Measurements from ENCODE around the gene ACTN1.

ACTN1 gene

DNA sequence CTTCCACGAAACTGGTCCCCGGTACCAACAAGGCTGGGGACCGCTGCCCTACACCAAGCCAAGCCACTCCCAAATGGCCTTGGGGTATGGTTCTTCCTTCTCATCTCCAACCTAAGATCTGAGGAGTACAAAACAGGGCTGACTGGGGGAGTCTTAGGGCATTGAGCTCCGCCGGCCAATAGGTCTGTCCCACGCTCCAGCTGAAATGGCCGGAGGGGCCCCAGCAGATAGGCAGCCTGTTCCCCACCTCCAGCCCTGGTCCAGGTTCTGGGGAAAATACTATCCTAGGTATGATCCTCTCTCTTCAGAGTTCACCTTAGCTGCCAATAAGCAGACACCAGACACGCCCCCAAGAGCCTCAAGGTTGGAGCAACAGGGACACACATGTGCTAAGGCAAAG lies 90.2 kb downstream of the ACTN1 start:
- no peak for DNase-seq (ENCODE audit: low read depth)

DNA sequence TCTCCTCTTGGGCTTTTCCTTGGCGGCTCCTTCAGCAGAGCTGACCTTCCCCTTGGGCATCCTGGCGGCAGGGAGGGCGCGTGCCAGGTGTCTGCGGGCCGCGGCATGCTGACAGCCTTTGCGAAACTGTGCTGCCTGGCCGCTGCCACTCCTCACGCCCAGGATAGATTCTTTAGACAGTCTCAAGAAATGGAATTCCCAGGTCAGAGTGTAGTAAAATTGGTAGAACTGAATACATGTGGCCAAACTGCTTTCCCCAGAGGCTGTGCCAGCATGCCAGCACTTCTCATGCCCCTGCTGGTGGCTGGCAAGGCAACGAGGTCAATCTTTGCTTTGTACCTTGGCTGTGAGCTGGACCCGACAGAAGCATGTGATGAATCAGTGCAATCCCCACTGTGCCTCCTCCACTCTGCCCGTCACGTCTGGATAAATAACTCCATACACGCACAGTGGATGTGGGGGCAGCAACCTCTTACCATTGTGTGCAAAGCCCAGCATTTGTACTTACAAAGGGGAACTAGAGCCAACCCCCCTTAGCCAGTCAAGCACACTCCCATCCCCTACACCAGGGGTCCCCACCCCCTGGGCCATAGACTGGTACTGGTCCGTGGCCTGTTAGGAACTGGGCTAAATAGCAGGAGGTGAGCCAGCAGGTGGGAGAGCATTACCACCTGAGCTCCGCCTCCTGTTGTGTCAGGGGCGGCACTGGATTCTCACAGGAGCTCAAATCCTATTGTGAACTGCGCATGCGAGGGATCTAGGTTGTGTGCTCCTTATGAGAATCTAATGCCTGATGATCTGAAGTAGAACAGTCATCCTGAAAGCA lies 90.9 kb downstream of the ACTN1 start:
- no peak for DNase-seq (ENCODE audit: low read depth)

- no peak for DNase-seq (ENCODE audit: low read depth)
These were observed 93.0 kb downstream of the ACTN1 start for GRCh38 chr14:68886109-68886434.

GRCh38 chr14:68885226-68886108 lies 93.6 kb downstream of the ACTN1 start:
- no peak for DNase-seq (ENCODE audit: low read depth)

- no peak for DNase-seq (ENCODE audit: low read depth)
These were observed 94.8 kb downstream of the ACTN1 start for GRCh38 chr14:68884031-68885030.

DNA sequence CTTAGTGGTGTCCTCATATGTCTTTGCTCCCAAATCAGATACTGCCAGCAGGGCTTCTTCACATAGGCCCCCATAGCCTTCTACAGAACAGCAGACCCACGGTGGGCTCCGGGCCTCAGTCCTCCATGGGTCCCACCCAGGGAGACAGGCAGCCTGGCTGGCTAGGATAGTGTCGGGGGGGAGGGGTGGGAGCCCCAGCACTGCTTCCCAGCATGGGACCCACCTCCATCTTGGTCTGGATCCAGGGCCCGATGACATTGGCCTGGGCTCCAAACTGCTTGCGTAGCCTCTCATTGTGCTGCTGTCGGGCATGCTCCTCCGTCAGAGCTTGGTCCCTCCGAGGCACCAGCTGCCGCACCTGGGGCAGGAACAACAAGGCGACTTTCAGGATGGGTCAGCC lies 96.9 kb downstream of the ACTN1 start:
- DNase-seq (ENCODE audit: low read depth): no peak

- DNase-seq (ENCODE audit: low read depth): no peak
These were observed 97.7 kb downstream of the ACTN1 start for GRCh38 chr14:68881396-68881795.

- DNase-seq (ENCODE audit: low read depth): no peak
These were observed 98.5 kb downstream of the ACTN1 start for GRCh38 chr14:68880581-68881105.

DNA sequence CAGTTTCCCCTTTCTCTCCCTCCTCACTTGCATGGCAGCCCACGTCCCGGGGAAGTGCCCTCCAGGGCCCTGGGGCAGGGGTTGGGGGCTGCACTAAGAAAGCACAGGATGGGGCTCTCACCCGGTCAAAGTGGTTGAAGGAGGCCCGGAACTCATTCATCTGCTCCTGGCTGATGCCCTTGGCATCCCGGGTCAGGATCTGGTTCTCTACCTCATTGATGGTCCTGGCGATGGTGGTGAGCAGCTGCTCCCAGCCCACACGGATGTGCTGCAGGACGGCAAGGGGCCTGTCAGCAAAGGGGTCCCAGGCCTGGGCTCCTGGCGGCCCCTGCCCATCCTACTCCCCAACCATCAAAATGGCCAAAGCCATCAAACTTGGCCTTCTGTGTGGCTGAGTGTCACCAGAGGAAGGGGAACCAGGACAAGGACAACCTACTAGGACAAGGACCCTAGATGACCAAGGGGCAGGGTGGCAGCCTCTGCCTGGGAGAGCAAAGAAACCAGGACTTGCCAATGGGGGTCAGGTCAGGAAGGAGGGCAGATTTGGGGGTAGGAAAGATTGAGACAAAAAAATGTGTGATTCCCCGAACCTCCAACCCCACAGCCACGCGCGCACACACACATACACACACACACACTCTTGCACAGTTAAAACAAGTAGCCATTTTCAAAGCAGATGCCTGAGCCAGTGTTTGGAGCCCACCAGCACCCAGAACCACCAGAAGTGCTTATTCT lies 99.1 kb downstream of the ACTN1 start:
- DNase-seq (ENCODE audit: low read depth): no peak

DNA sequence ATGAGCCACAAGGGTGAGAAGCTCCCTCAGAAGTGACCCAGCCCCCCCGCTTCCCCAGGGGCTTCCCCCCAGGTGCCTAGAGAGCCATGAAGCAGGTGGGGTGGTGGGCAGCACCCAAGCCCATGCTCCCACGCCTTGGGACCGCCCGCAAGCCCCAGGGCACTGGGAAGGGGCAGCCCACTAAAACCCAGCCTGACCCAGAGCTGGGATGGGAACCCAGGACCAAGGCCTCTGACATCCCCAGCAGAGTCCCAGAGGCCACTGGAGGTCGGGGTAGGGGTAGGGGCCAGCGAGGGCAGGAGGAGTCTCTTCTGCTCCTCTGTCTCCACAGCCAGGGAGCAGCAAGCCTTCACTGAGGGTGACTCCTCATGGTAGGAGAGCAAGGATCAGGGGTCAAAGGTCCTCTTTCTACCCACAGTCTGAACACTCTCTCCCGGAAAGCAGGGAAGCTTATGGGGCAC lies 99.8 kb downstream of the ACTN1 start:
- no peak for DNase-seq (ENCODE audit: low read depth)

DNA sequence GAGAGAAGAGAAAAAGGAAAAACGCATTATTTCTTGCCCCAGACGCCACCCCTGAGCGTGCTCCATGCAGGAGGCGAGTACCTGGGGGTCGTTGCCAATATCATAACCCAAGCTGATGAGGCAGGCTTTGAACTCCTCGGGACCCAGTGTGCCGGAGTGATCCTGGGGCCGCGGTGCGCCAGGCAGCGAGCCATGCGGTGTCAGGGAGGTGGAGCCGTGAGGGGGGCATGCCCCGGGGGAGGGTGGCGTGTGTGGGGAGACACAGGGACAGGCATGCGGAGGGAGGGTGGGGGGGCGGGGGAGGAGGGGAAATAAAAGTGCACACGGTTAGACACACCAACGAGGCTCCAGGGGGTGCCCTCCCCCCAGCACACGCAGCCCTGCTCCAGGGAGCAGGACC lies 100.2 kb downstream of the ACTN1 start:
- no peak for DNase-seq (ENCODE audit: low read depth)

GRCh38 chr14:68877993-68878575 lies 101.0 kb downstream of the ACTN1 start:
- DNase-seq (ENCODE audit: low read depth): no peak

DNA sequence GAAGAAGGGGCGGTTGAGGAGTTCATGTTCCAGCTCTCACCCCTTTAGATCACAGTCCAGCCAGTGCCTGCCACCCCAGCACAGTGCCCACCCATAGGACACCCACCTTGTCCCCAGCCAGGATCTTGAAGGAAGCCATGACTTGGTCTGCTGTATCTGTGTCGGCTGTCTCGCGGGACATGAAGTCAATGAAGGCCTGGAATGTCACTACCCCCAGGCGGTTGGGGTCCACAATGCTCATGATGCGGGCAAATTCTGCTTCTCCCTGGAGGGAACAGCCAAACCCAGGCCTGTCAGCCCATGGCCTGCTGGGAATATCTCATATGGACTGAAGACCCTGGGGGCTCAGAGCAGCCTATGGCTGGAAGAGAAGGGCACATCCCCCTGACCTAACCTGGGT lies 102.1 kb downstream of the ACTN1 start:
- DNase-seq (ENCODE audit: low read depth): no peak

DNA sequence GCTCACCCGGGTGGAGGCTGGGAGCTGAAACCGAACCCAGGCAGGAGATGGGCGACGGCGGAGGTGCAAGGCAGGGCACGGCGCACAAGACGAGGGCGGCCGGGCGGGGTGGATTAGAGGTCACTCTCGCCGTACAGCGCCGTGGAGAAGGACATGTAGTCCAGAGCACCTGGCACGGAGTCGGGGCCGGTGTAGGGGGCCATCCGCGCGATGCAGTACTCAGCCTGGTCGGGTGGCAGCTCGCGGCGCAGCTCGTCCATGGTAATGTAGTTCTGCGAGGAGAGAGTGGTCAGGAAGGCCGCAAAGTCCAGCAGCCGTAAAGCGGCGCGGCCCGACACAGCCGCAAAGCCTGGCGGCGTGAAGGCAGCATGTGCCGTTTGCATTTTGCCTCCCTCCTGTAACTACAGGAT lies 104.4 kb downstream of the ACTN1 start:
- DNase-seq (ENCODE audit: low read depth): no peak

- DNase-seq (ENCODE audit: low read depth): no peak
These were observed 105.7 kb downstream of the ACTN1 start for GRCh38 chr14:68873376-68873775.

DNA sequence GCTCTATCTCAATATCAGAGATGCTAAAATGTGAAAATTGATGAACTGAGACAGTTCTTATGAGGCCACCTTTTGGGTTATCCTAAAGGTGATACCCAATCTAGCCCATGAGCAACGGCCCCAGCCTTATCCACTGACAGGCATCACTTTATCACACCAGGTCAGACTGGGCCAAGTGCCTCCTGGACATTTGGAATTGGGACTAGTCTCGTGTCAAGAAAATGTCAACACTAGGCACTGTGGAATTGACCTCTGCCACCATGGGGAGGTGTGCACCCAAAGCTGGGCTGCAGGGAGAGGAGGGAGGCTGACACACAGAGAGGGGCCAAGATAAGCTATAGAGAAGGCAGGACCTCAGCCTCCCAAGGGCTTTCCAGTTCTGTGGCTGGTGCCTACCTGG lies 107.7 kb downstream of the ACTN1 start:
- DNase-seq (ENCODE audit: low read depth): no peak

DNA sequence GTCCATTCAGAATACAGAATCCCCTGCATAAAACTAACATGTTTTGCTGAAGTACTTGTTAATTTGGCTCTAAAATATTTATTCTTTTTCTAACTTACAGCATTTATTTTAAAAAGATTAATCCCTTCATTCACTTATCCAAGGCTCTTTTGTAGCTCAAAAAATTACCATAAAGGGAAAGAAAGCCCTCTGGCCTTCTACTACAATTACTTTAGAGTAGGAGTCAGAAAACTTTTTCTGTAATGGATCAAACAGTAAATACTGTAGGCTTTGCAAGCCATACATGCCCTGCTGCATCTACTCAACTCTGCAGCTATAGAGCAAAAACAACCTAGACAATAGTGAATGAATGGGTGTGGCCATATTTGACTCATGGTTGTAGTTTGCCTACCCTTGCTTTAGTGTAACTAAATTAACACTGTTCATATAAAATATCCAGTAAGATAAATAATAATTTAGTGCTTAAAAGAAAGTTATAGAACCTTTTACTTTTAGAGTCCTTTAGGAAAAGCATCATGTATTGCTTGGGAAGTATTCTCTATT lies 112.0 kb downstream of the ACTN1 start:
- no peak for DNase-seq (ENCODE audit: low read depth)

DNA sequence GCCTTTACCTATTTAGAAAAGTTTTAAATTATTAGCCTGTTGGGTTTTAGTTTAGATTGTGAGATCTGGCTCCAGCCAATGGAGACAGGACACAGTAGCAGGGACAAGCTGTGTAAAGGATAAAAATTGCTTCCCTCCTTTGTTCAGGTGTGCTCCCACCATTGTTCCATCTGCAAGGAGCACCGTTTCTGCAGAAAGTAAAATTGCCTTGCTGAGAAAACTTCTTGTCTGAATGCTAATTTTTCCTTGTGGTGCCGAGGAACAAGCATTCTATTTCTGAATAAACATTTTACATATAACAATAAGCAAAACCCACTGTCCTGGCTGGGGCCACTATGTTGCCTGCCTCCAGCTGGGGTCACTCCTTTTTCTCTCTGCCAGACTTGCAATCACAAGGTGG lies 113.6 kb downstream of the ACTN1 start:
- DNase-seq (ENCODE audit: low read depth): no peak

DNA sequence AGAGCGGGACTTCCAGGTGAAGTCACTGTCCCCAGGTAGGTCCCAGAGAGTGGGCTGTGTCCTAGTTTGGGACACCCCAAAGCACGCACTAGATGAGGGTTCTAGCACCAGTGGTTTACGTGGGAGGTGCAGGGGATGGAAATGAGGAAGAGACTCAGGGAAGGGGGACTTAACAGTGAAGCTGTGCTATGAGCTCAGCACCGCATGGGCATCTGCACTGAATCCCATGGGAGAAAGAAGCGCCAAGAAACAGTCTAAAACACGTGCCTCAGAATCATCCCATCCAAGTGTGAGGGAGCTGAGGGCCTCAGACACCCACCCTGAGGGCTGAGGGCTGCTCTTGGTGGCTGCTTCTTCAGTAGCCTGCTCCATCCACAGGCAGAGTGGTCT lies 114.7 kb downstream of the ACTN1 start:
- DNase-seq (ENCODE audit: low read depth): no peak

GRCh38 chr14:68863610-68864360 lies 115.3 kb downstream of the ACTN1 start:
- no peak for DNase-seq (ENCODE audit: low read depth)
